ENCODE data around the gene CLTCL1. TPM values are rescaled to one million over a fixed set of nuclear protein-coding genes. Genes with fewer than 3 reads are reported as not detected.

CLTCL1 gene
- total and polyA plus RNA-seq, 4 donors: 2.0 to 4.8 (median 2.6) TPM

GRCh38 chr22:19143212-19143611 is 148.3 kb downstream of the CLTCL1 start:
- Histone ChIP-seq H3K27ac (ENCODE audit: low read depth in 1 of 2, low read length in 2 of 2) (no peak overlapping the region), H3K27me3 (ENCODE audit: control insufficient read depth in 4 of 4, insufficient read depth in 4 of 4, low read length in 3 of 4) (peaks cover 0 to under 1% (median 0%) of the 10 kb centered on the region in 4 donors), H3K9ac (ENCODE audit: low read depth in 1 of 2, low read length in 2 of 2) (no peak overlapping the region), H3K36me3 (ENCODE audit: control insufficient read depth in 4 of 4, insufficient read depth in 3 of 4, low read depth in 1 of 4, low read length in 3 of 4) (peaks cover 13 to 38% (median 21%) of the 10 kb centered on the region in 4 donors), H3K9me3 (ENCODE audit: control insufficient read depth in 4 of 4, low read length in 3 of 4) (no peaks in the 10 kb centered on the region), H3K4me3 (ENCODE audit: low read depth in 1 of 3, low read length in 3 of 3) (no peak overlapping the region), H3K4me1 (ENCODE audit: control insufficient read depth in 4 of 4, insufficient read depth in 4 of 4, low read length in 3 of 4) (peaks cover 2 to 12% (median 11%) of the 10 kb centered on the region in 4 donors)
- WGBS: 95% methylated on average over 5 of the region's 5 CpGs
- TF ChIP-seq ATF3 (IDR thresholded peaks at IDR 0.05): no peak
- TF ChIP-seq HNF4G (IDR thresholded peaks at IDR 0.05): no peak
- TF ChIP-seq ZBTB33 (IDR thresholded peaks at IDR 0.05): no peak
- no peak for TF ChIP-seq CTCF (IDR thresholded peaks at IDR 0.05; ENCODE audit: low read depth, low read length, missing input control)
- TF ChIP-seq RXRA (IDR thresholded peaks at IDR 0.05): no peak
- no peak for TF ChIP-seq YY1 (IDR thresholded peaks at IDR 0.05)
- no peak for TF ChIP-seq JUND (IDR thresholded peaks at IDR 0.05)
- no peak for TF ChIP-seq NR2F2 (IDR thresholded peaks at IDR 0.05)
- no peak for TF ChIP-seq EGR1 (IDR thresholded peaks at IDR 0.05; ENCODE audit: low read depth in 2 of 2)
- TF ChIP-seq RAD21 (IDR thresholded peaks at IDR 0.05): no peak
- TF ChIP-seq GABPA (IDR thresholded peaks at IDR 0.05 in 1 of 2, conservative IDR thresholded peaks at IDR 0.05 in 1 of 2): no peak
- no peak for TF ChIP-seq FOXA1 (IDR thresholded peaks at IDR 0.05)
- TF ChIP-seq TAF1 (conservative IDR thresholded peaks at IDR 0.05): no peak
- TF ChIP-seq MAX (IDR thresholded peaks at IDR 0.05): no peak
- no peak for DNase-seq (ENCODE audit: low spot score)

- no peak for DNase-seq (ENCODE audit: low spot score)
- TF ChIP-seq HNF4G (IDR thresholded peaks at IDR 0.05) (no peak), HNF4A (conservative IDR thresholded peaks at IDR 0.05) (no peak), ATF3 (IDR thresholded peaks at IDR 0.05) (no peak), ZBTB33 (IDR thresholded peaks at IDR 0.05) (no peak), MAX (IDR thresholded peaks at IDR 0.05) (no peak), SP1 (IDR thresholded peaks at IDR 0.05) (no peak), FOXA2 (IDR thresholded peaks at IDR 0.05) (no peak), CTCF (IDR thresholded peaks at IDR 0.05; ENCODE audit: low read depth, low read length, missing input control) (no peak), RAD21 (IDR thresholded peaks at IDR 0.05) (no peak), NR2F2 (IDR thresholded peaks at IDR 0.05) (no peak)
- Histone ChIP-seq H3K9me3 (ENCODE audit: control insufficient read depth in 4 of 4, low read length in 3 of 4) (no peaks in the 10 kb centered on the region), H3K36me3 (ENCODE audit: control insufficient read depth in 4 of 4, insufficient read depth in 3 of 4, low read depth in 1 of 4, low read length in 3 of 4) (peaks cover 13 to 46% (median 22%) of the 10 kb centered on the region in 4 donors), H3K4me3 (ENCODE audit: low read depth in 1 of 3, low read length in 3 of 3) (no peak overlapping the region), H3K4me1 (ENCODE audit: control insufficient read depth in 4 of 4, insufficient read depth in 4 of 4, low read length in 3 of 4) (peaks cover 2 to 12% (median 11%) of the 10 kb centered on the region in 4 donors), H3K9ac (ENCODE audit: low read depth in 1 of 2, low read length in 2 of 2) (no peak overlapping the region), H3K27ac (ENCODE audit: low read depth in 1 of 2, low read length in 2 of 2) (no peak overlapping the region), H3K27me3 (ENCODE audit: control insufficient read depth in 4 of 4, insufficient read depth in 4 of 4, low read length in 3 of 4) (no peaks in the 10 kb centered on the region)
- 98% methylated on average over 9 of the region's 9 CpGs for WGBS
Observed at GRCh38 chr22:19142394-19142793, 149.1 kb downstream of the CLTCL1 start.

All from liver (tissue), 9 donors.